DOHH2 (cell line): Measurements from ENCODE around the gene RMI2.

Experiments
- H3F3A ChIP-seq: fragments of 200-600 bp; sonication (generic), shearing (Covaris generic); 2 replicates; pipeline ENCODE4 v1.6.0; 2016; ENCODE audit warnings: antibody characterized with exemption, mild to moderate bottlenecking; ENCODE audit not compliant: control insufficient read depth, insufficient read depth
- H3K27ac ChIP-seq: fragments of 200-600 bp; sonication (generic); 2 replicates; pipeline ENCODE4 v1.5.1; 2014; ENCODE audit warnings: low read depth, mild to moderate bottlenecking, low read length, moderate library complexity
- H3K27me3 ChIP-seq: fragments of 200-600 bp; sonication (generic); 2 replicates; pipeline ENCODE4 v1.6.1; 2014; ENCODE audit warnings: mild to moderate bottlenecking, low read length, mixed read lengths; ENCODE audit not compliant: control insufficient read depth
- H3K36me3 ChIP-seq: fragments of 200-600 bp; sonication (generic); 2 replicates; pipeline ENCODE4 v1.6.1; 2014; ENCODE audit warnings: mild to moderate bottlenecking, low read length, moderate library complexity, mixed read lengths; ENCODE audit not compliant: control insufficient read depth
- H3K4me1 ChIP-seq: fragments of 200-600 bp; sonication (generic); 2 replicates; pipeline ENCODE4 v1.6.1; 2014; ENCODE audit warnings: mild to moderate bottlenecking, low read length, mixed read lengths; ENCODE audit not compliant: control insufficient read depth
- H3K4me2 ChIP-seq: fragments of 200-600 bp; sonication (generic); 2 replicates; pipeline ENCODE4 v1.6.0; 2014; ENCODE audit warnings: mild to moderate bottlenecking, low read length, moderate library complexity
- H3K4me3 ChIP-seq: fragments of 200-600 bp; sonication (generic); 2 replicates; pipeline ENCODE4 v1.5.1; 2014; ENCODE audit warnings: mild to moderate bottlenecking, low read length, mixed read lengths
- H3K79me2 ChIP-seq: fragments of 200-600 bp; sonication (generic); 2 replicates; pipeline ENCODE4 v1.6.1; 2014; ENCODE audit warnings: mild to moderate bottlenecking, low read length, mixed read lengths; ENCODE audit not compliant: control insufficient read depth
- H3K9me2 ChIP-seq: fragments of 200-600 bp; sonication (generic); replicated peaks from 2 replicates; pipeline ENCODE4 v1.6.1; 2014; ENCODE audit warnings: mild to moderate bottlenecking, low read length, mixed read lengths; ENCODE audit not compliant: control insufficient read depth
- H3K9me3 ChIP-seq: fragments of 200-600 bp; sonication (generic); 2 replicates; pipeline ENCODE4 v1.6.1; 2014; ENCODE audit warnings: antibody characterized with exemption, low read length, mixed read lengths; ENCODE audit not compliant: control insufficient read depth, insufficient read depth
- H4K20me1 ChIP-seq: fragments of 200-600 bp; sonication (generic); 2 replicates; pipeline ENCODE4 v1.6.0; 2014; ENCODE audit warnings: low read depth, mild to moderate bottlenecking, antibody characterized with exemption, low read length, moderate library complexity; ENCODE audit not compliant: control insufficient read depth, insufficient read depth
- EZH2phosphoT487 ChIP-seq: fragments of 200-600 bp; sonication (generic); IDR thresholded peaks from 2 replicates; pipeline ENCODE4 v1.6.1; 2017; ENCODE audit warnings: borderline replicate concordance, mild to moderate bottlenecking, antibody characterized with exemption, low read length, moderate library complexity, mixed read lengths
- TF ChIP-seq, protein P1 (sequence below): fragments of 200-600 bp; sonication (generic); IDR thresholded peaks from one replicate; pipeline ENCODE4 v1.5.1; 2014; ENCODE audit warnings: antibody characterized with exemption, mild to moderate bottlenecking, low read depth, low read length; ENCODE audit not compliant: poor library complexity, severe bottlenecking

RMI2 gene

DNA sequence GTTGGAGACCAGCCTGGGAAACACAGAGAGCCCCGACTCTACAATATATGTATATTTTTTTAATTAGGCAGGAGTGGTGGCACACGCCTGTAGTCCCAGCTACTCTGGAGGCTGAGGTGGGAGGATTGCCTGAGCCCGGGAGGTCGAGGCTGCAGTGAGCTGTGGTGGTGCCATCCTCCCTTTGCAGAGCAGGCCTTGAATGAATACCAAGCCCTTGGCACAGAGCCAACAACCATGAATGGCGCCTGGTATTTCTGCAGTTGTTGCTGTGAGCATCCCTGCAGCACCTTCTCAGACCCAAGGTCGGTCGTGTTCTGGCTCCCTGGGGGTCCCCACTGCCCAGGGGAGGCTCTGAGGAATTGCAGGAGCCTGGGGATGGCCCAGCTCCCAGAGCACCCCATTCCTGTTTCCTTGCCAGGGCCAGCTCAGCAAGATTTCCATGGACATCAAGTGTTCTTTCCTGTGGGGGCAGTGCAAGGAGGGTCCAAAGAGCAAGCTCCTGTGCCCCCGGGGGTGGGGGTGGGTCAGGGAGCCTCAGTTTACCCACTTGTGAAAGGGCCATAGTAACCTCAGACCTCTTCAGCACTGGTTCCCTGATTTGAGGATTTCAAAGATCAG, 25.6 kb upstream of the RMI2 start:
- Histone ChIP-seq H4K20me1 (no peaks in the 10 kb centered on the region), H3K27ac (no peak overlapping the region), H3K9me2 (no peaks in the 10 kb centered on the region), H3K27me3 (peaks cover 4% of the 10 kb centered on the region; the same call in 1 of the 2 replicates), H3K36me3 (no peaks in the 10 kb centered on the region), H3K4me2 (no peak overlapping the region), H3K79me2 (no peaks in the 10 kb centered on the region), H3F3A (peaks cover 6% of the 10 kb centered on the region), H3K9me3 (no peaks in the 10 kb centered on the region), H3K4me3 (no peak overlapping the region), H3K4me1 (peaks cover 33% of the 10 kb centered on the region)
- TF ChIP-seq, protein P1, sequence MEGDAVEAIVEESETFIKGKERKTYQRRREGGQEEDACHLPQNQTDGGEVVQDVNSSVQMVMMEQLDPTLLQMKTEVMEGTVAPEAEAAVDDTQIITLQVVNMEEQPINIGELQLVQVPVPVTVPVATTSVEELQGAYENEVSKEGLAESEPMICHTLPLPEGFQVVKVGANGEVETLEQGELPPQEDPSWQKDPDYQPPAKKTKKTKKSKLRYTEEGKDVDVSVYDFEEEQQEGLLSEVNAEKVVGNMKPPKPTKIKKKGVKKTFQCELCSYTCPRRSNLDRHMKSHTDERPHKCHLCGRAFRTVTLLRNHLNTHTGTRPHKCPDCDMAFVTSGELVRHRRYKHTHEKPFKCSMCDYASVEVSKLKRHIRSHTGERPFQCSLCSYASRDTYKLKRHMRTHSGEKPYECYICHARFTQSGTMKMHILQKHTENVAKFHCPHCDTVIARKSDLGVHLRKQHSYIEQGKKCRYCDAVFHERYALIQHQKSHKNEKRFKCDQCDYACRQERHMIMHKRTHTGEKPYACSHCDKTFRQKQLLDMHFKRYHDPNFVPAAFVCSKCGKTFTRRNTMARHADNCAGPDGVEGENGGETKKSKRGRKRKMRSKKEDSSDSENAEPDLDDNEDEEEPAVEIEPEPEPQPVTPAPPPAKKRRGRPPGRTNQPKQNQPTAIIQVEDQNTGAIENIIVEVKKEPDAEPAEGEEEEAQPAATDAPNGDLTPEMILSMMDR: no peak

DNA sequence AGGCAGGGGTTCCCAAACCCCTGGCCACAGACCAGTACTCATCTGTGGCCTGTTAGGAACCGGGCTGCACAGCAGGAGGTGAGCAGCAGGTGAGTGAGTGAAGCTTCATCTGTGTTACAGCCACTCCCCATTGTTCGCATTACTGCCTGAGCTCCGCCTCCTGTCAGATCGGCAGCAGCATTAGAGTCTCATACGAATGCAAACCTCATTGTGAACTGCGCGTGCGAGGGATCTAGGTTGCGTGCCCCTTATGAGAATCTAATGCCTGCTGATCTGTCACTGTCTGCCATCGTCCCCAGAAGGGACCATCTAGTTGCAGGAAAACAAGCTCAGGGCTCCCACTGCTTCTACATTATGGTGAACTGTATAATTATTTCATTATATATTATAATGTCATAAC, 25.1 kb upstream of the RMI2 start:
- Histone ChIP-seq H3K36me3 (no peaks in the 10 kb centered on the region), H3K79me2 (no peaks in the 10 kb centered on the region), H3K9me3 (no peaks in the 10 kb centered on the region), H3F3A (peaks cover 6% of the 10 kb centered on the region), H3K9me2 (no peaks in the 10 kb centered on the region), H3K4me2 (no peak overlapping the region), H3K4me1 (peaks cover 33% of the 10 kb centered on the region), H3K27ac (no peak overlapping the region), H3K27me3 (peaks cover 8% of the 10 kb centered on the region; the same call in 1 of the 2 replicates), H4K20me1 (no peaks in the 10 kb centered on the region), H3K4me3 (no peak overlapping the region)
- TF ChIP-seq EZH2phosphoT487: no peak
- TF ChIP-seq, protein P1: no peak

DNA sequence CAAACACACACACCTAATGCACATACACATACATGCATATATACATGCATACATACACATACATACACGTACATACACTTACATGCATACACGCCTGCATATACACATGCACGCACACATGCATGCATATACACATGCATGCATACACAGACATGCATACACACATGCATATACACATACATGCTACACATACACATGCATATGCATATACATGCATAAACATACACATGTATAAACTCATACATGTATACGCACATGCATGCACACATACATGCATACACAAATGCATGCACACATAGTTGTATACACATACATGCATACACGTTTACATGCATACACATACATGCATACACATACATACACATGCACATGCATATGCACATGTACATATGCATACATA, 23.6 kb upstream of the RMI2 start:
- Histone ChIP-seq H3K4me1 (peaks cover 36% of the 10 kb centered on the region), H3K4me2 (no peak overlapping the region), H3K27me3 (peaks cover 12% of the 10 kb centered on the region), H3K9me2 (no peaks in the 10 kb centered on the region), H3K36me3 (no peaks in the 10 kb centered on the region), H3K27ac (no peak overlapping the region), H4K20me1 (no peaks in the 10 kb centered on the region), H3F3A (peaks cover 6% of the 10 kb centered on the region), H3K4me3 (no peak overlapping the region), H3K9me3 (no peaks in the 10 kb centered on the region), H3K79me2 (no peaks in the 10 kb centered on the region)
- TF ChIP-seq, protein P1: no peak
- no peak for TF ChIP-seq EZH2phosphoT487
